KBM-7 (cell line): ENCODE measurements around the gene WNT5A.

Experiments used
- DNase-seq: peaks from one replicate; pipeline ENCODE4 v3.0.0-alpha.2; 2015
- in situ Hi-C: fragments of 300-500 bp; cut with MboI; formaldehyde crosslinking; loops from 2 replicates; pipeline ENCODE4 v1.14.3; 2020; ENCODE audit warnings: low sequenced_read_pairs, low pct_unique_long_range_greater_than_20kb, mixed read lengths

WNT5A gene

GRCh38 chr3:55486857-55487380 is at the start of gene WNT5A:
TSS of gene WNT5A (minus strand) at chr3:55487306. CDS start at chr3:55486985, 321 bp downstream.
- in situ Hi-C loops = no loop called here
- DNase-seq = no peak

GRCh38 chr3:55534876-55535275 is 47.8 kb upstream of the WNT5A start:
- no peak for DNase-seq
- in situ Hi-C loops = no loop called here

- in situ Hi-C loops = no loop called here
- DNase-seq = no peak
Observed at GRCh38 chr3:55532806-55533205, 45.7 kb upstream of the WNT5A start.

DNA sequence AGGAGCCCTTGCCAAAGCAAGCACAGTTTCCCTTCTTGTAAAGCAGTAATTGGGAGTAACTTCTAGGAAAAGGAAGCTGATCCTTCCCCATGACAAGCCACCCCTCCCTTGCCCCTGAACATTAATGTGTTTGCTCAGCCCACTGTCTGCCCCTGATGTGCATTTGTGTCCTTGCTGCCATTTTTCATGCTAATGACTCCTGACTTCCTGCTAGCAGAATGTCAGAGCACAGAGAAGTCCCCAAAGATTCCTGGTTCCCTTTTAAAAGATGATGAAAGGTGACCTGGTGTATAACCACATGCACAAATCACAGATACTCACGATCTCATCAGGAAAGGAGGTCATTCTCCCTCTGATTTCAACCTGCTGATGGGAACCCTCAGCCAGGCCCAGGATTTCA is 44.2 kb upstream of the WNT5A start:
- no peak for DNase-seq
- in situ Hi-C loops = no loop called here

DNA sequence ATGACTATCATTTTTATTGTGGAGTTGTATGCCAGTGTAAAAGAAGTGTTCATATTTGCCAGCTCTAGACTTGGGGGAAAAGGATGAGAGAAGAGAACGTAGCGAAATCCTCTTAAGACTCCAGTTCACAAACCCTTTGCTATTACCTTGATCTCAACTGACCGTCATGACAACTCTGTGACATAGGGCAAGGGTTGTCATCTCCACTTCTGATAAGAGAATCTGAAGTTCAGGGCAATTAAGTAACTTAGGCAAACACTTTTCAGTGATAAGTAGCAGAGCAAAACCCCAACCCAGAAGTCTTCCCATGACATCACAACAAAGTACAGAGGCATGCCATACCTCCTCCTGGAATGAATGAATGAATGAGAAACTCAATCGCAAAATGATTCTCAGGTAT is 40.3 kb upstream of the WNT5A start:
- DNase-seq = no peak
- in situ Hi-C loops = no loop called here

GRCh38 chr3:55526332-55527030 is 39.4 kb upstream of the WNT5A start:
- no peak for DNase-seq
- in situ Hi-C loops = no loop called here

GRCh38 chr3:55525436-55525835 is 38.3 kb upstream of the WNT5A start:
- in situ Hi-C loops = no loop called here

GRCh38 chr3:55524565-55525244 is 37.6 kb upstream of the WNT5A start:
- DNase-seq = no peak
- in situ Hi-C loops = no loop called here

More at GRCh38 chr3:55525436-55525835, 38.3 kb upstream of the WNT5A start:
- no peak for DNase-seq

DNA sequence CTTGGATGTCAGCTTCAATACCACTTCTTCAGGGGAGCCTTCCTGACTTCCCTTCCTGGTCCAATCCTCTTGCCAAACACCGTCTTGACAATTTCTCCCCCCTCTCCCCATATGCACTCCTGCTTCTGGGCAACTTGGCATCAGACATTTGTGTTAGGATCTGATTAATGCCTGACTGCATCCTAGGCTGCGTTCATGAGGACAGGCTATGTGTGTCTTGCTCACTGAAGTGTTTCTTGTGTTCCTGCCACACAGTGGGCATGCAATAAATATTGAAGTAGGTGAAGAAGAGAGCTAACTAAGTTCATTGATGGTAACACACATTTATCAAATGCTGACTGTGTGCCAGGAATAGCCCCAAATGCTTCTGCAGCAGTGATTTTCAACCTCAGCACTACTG is 36.4 kb upstream of the WNT5A start:
- in situ Hi-C loops = no loop called here
- DNase-seq = no peak

- in situ Hi-C loops = no loop called here
- DNase-seq = no peak
Observed at GRCh38 chr3:55521738-55522421, 34.8 kb upstream of the WNT5A start.

DNA sequence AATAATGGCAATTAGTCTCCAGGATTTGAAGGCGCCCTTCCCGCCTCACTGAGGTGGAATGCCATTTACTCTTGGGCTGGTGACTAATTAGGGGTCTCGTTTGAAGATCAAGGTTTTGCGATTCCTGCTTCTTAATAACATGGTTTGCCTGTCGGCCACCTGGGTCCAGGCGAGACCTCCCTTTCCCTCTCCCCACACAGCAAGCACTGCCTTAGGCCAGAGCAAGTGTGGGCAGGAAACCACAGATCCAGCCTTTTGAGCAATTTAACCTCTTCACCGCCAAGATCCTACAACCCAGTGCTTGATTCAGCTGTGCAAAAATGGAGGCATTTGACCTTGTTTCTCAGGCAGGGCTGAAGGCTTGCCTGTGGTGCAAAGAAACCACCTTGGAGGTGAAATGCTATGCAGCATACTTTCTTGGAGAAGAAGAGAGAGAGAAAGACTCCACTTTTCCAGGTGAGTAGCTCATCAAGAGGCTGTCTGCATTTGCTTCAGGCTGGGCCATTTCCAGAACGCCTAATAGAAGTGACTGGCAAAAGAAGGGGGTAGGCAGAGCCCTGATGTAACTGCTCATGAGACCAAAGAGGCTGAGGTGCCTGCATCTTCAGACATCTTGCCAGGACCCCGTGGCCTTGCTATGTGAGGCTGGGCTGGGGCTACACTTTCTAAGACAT is 34.1 kb upstream of the WNT5A start:
- no peak for DNase-seq
- in situ Hi-C loops = no loop called here

GRCh38 chr3:55519019-55519418 is 31.9 kb upstream of the WNT5A start:
- no peak for DNase-seq
- in situ Hi-C loops = no loop called here

GRCh38 chr3:55518451-55518850 is 31.3 kb upstream of the WNT5A start:
- no peak for DNase-seq
- in situ Hi-C loops = no loop called here

DNA sequence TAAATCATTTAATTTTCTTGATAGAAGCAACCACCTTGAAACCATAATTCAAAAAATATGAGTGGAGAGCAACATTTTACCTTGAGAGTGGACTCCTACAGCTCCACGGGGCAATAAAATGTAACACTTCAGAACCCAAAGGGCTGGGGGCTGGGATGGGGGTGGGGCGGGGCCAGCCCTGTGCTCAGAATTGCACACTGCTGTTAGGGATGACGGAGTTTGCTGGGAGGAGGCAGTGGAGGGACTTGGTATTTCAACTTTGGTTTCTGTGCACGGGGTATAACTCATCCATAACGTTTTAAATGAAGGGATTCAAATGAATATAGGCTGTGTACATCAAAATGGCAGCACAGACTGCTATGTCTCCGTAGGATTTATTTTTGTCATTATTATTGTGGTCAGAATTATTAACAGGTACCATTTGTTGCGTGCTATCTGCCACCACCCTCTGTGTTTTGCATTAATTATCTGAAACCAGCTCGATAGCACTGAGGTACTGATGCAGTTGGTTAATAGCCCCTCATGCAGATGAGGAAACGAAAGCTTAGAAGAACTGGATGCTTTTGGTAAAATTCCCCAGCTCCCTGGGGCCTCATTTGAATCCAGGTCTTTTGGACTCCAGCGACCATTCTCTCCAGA is 29.4 kb upstream of the WNT5A start:
- in situ Hi-C loops = no loop called here

DNA sequence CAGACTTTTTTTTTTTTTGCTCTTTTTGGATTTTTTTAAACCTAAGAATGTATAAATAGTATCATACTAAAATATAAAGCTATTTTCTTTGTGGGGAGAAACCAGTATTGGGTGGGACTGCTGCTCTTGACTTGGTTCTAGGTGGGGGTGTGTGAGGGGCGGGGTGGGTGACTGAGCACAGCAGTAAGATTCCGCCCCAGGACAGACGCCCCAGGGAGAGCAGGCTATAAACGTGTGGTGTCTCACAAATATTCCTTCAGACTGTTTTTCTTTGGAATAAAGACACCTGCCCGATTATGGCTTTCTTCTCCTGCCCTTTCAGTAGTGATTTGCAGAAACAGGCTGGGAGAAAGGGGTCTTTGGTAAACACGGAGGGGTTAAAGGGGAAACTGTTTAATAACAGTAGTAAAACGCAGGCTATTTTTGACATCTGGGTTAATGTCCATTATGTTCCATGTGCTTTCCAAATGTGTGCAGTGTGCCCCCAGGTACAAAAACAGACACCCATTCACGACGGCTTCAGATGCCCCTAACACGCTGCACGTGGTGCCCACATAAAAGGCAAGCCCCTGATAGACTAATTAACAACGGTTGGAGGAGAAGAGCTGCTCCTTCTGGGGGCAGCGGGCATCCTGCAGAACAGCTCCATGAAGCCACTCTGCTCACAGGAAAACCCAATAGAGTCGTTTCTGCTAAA is 28.6 kb upstream of the WNT5A start:
- DNase-seq = no peak
- in situ Hi-C loops = no loop called here

More for the DNA sequence above, 29.4 kb upstream of the WNT5A start:
- no peak for DNase-seq

DNA sequence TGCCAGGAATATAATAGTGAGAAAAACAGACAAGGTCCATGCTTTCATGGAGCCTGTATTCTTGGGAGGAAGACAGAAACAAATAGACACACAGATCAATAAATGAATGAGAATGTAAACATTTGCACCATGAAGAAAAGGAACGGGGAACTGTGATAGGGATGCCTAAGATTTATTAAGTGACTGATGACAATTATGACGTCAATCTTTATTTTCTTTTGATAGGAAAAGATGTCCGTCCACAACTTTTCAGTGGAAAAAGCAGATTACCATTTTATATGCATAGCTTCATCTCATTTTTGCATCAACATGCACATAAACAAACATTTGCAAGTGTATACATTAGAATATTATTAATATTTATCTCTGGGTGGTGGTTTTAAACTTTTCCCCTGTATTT is 27.9 kb upstream of the WNT5A start:
- in situ Hi-C loops = no loop called here
- no peak for DNase-seq

DNA sequence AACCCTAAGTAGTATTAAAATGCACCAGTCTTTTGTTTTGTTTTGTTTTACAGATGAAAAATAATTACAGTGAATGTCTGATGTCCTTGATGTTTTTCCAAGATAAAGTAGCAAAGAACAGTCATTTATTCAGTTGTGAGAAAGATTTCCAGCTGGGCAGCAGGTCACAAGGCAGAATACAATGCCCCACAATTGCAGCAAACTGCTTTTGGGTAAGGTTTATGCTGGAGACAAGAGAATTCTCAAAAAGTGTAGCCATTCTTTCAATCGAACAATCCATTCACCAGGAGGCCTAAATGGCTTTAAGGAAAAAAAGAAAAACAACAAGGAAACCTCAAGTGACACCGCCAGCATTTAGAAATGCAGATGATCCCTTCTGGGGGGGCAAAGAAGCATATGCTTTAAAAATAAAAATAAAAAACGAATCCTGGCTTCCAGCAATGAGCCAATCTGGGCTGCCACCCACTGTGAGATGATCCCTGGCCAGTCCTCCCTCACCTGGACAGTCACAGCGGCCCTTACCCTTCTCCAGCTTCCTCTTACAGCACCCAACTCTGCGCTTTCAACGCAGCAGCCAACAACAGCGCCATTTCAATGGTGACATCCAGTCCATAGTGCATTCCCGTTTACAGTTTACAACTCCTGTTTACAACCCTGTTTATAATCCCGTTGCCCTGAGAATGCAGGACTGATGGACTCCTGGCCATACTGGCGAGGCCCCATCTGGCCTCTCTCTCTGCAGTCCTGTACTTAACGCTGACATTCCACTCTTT is 25.7 kb upstream of the WNT5A start:
- DNase-seq = no peak
- in situ Hi-C loops = no loop called here
